ENCODE data around the gene FGF14.

Gene FGF14

DNA sequence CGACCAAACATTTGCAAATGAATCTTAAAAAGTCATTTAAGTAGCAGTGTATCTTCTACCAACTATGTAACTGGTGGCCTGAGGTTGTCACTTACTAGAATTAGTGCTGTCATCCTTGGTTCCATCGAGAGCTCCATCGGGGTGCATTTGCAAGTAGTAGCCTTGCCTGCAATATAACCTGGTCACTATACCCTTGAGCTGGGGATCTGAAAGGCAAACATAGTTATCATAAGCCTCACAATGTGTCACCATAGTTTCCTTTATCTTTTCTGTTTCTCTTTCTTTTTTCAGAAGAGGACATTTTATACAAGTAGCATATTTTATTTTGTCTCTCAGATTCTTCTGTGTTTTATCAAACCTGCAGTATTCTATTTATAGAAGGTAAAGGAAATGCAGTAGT lies 526.8 kb downstream of the FGF14 start:
- H3K4me2 ChIP-seq (ENCODE audit: low read length) = no peak overlapping the region
- no peaks in the 10 kb centered on the region for H3K9me3 ChIP-seq (ENCODE audit: insufficient read depth, low read length)
- H3K79me2 ChIP-seq (ENCODE audit: low read length) = no peaks in the 10 kb centered on the region
- no peaks in the 10 kb centered on the region for H3K4me1 ChIP-seq (ENCODE audit: low read length)
- TF ChIP-seq EZH2phosphoT487 (IDR thresholded peaks at IDR 0.05; ENCODE audit: low read depth) = no peak
- TF ChIP-seq, protein P1, sequence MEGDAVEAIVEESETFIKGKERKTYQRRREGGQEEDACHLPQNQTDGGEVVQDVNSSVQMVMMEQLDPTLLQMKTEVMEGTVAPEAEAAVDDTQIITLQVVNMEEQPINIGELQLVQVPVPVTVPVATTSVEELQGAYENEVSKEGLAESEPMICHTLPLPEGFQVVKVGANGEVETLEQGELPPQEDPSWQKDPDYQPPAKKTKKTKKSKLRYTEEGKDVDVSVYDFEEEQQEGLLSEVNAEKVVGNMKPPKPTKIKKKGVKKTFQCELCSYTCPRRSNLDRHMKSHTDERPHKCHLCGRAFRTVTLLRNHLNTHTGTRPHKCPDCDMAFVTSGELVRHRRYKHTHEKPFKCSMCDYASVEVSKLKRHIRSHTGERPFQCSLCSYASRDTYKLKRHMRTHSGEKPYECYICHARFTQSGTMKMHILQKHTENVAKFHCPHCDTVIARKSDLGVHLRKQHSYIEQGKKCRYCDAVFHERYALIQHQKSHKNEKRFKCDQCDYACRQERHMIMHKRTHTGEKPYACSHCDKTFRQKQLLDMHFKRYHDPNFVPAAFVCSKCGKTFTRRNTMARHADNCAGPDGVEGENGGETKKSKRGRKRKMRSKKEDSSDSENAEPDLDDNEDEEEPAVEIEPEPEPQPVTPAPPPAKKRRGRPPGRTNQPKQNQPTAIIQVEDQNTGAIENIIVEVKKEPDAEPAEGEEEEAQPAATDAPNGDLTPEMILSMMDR (IDR thresholded peaks at IDR 0.05; ENCODE audit: low read depth, low read length) = no peak
- no peak overlapping the region for H2AFZ ChIP-seq (ENCODE audit: low read depth, low read length)
- no peaks in the 10 kb centered on the region for H3K36me3 ChIP-seq (replicated peaks; ENCODE audit: low read depth, low read length)
- no peaks in the 10 kb centered on the region for H3K27me3 ChIP-seq (ENCODE audit: low read depth, low read length)
- H3K27ac ChIP-seq (ENCODE audit: low read length) = no peak overlapping the region
- H4K20me1 ChIP-seq (ENCODE audit: insufficient read depth, low read length) = no peaks in the 10 kb centered on the region
- no peak overlapping the region for H3K9ac ChIP-seq (ENCODE audit: low read length)
- H3K4me3 ChIP-seq (ENCODE audit: low read length) = no peak overlapping the region

- Histone ChIP-seq H3K36me3 (replicated peaks; ENCODE audit: low read depth, low read length) (no peaks in the 10 kb centered on the region), H4K20me1 (ENCODE audit: insufficient read depth, low read length) (no peaks in the 10 kb centered on the region), H3K9ac (ENCODE audit: low read length) (no peak overlapping the region), H3K4me2 (ENCODE audit: low read length) (0 out of 2 replicates have a peak overlapping the region, but pooled peaks have one; percentile 4), H3K4me3 (ENCODE audit: low read length) (no peak overlapping the region), H3K9me3 (ENCODE audit: insufficient read depth, low read length) (no peaks in the 10 kb centered on the region), H3K79me2 (ENCODE audit: low read length) (no peaks in the 10 kb centered on the region), H3K4me1 (ENCODE audit: low read length) (peaks cover 8% of the 10 kb centered on the region), H3K27me3 (ENCODE audit: low read depth, low read length) (no peaks in the 10 kb centered on the region), H3K27ac (ENCODE audit: low read length) (no peak overlapping the region), H2AFZ (ENCODE audit: low read depth, low read length) (no peak overlapping the region)
- TF ChIP-seq EZH2phosphoT487 (IDR thresholded peaks at IDR 0.05; ENCODE audit: low read depth) = no peak
- TF ChIP-seq, protein P1 (IDR thresholded peaks at IDR 0.05; ENCODE audit: low read depth, low read length) = no peak
Observed at GRCh38 chr13:101869553-101869952, 532.3 kb downstream of the FGF14 start.

GRCh38 chr13:101868585-101869469 lies 533.0 kb downstream of the FGF14 start:
- 0 out of 2 replicates have a peak overlapping the region, but pooled peaks have one; percentile 4 for H3K4me2 ChIP-seq (ENCODE audit: low read length)
- H3K27ac ChIP-seq (ENCODE audit: low read length) = no peak overlapping the region
- H3K9ac ChIP-seq (ENCODE audit: low read length) = no peak overlapping the region

More at GRCh38 chr13:101868585-101869469, 533.0 kb downstream of the FGF14 start:
- H3K9me3 ChIP-seq (ENCODE audit: insufficient read depth, low read length) = no peaks in the 10 kb centered on the region
- H3K36me3 ChIP-seq (replicated peaks; ENCODE audit: low read depth, low read length) = no peaks in the 10 kb centered on the region
- H3K79me2 ChIP-seq (ENCODE audit: low read length) = no peaks in the 10 kb centered on the region
- TF ChIP-seq, protein P1 (IDR thresholded peaks at IDR 0.05; ENCODE audit: low read depth, low read length) = no peak
- no peak for TF ChIP-seq EZH2phosphoT487 (IDR thresholded peaks at IDR 0.05; ENCODE audit: low read depth)
- peaks cover 8% of the 10 kb centered on the region for H3K4me1 ChIP-seq (ENCODE audit: low read length)
- 0 out of 2 replicates have a peak, but pooled peaks cover 4% of the 10 kb centered on the region for H3K27me3 ChIP-seq (ENCODE audit: low read depth, low read length)
- no peak overlapping the region for H3K4me3 ChIP-seq (ENCODE audit: low read length)
- no peaks in the 10 kb centered on the region for H4K20me1 ChIP-seq (ENCODE audit: insufficient read depth, low read length)
- H2AFZ ChIP-seq (ENCODE audit: low read depth, low read length) = no peak overlapping the region
